Measurements from ENCODE around the gene SMIM32. TPM values are rescaled to one million over a fixed set of nuclear protein-coding genes. Genes with fewer than 3 reads are reported as not detected.

The SMIM32 gene
- total RNA-seq = not detected

DNA sequence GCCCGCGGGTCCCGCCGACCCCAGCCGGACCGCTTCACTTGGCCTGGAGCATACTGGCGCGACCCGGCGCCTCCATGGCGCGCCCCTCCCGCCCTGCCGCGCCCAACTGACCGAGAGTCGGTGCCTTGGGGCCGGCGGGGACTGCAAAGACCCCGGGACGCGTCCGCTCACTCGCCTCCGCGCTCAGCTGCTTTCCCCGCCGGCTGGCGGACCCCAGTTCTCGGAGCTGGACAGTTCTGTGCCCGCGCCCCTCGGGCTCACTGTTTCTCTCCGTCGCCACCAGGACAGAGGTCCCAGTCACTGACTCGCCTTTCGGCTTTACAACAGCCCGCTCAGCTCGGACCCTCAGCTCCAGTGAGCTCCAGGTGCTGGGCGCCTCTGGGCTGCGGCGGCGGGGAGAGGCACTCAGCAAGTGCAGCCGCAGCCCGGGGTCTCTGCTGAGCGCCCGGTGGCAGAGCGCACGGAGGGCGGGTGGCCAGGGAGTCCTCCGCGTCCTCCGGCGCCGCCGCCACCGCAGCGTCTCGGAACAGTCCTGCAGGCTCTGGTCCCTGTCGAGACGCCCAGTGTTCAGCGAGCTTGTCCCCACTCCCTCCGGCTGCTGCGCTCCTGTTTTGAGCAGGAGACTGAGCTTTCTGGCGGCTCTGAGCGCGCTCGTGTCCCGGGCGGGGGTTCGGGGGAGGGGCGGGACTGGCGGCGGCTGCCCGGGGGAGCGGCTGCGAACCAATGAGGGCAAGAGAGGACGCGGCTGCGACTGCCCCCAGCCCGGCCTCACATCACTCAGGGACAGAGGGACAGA is at the start of gene SMIM32:
Gene SMIM32, minus strand, starts transcription at position 637 of the 796 bp plus-strand sequence. CDS start 638 bp downstream, outside the sequence.
- DNase-seq (ENCODE audit: low spot score) = no peak
- peak; percentile 60 for ATAC-seq

DNA sequence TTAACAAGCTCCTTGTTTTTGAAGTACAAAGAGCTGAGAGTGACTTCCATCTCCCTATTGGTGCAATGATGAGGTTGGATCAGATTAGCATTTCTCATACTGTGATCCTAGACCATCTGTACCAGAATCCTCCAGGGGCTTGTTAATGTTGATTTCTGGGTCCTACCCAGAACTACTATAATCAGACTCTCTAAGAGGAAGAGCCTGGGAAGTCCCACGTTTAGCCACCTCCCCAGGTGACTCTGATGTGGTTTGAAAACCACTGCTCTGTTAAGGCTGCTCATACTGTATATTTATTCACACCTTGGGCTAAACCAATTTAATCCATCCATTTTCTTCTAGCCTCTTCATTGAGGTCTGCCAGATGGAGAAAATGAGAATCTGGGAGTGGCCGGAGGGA is 49.6 kb upstream of the SMIM32 start:
- no peak for ATAC-seq
- DNase-seq (ENCODE audit: low spot score) = no peak

DNA sequence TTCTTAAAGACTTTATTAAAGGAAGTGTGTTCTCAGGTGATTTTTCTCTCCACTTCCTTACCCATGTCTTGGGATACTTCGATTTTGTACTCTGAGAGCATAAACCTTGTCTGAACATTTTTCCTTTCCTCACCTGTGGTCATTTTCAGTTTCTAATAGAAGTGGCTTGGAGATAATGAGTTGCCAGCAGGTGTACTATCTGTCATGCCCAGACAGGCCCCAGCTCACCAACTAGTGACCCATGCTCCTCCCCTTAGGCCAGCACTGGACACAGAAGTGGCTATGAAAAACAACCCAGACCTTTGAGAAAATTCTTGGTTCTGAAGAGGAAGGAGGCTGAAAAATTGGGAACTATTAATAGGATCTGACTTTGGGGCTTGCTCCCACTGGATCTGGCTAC is 49.2 kb upstream of the SMIM32 start:
- ATAC-seq (no peak), DNase-seq (ENCODE audit: low spot score) (no peak)

DNA sequence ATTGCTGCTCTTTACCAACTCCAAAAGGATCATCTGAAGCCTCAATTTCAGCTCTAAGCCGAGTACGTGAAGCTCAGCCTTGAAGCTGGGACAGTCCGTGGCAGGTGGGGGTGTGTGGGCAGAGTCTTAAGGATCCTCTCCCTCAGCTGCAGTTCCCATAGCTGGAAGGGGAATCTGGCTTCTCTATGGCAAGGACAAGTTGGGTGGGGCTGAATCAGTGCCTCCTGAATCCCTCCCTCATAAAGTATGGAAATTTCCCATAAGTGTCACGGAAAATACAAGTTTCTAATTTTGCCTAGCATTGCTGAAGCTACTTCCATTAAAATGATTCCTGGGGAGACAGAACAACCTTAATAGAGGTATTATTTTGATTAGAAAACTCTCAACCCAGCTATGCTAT is 47.9 kb upstream of the SMIM32 start:
- no peak for DNase-seq (ENCODE audit: low spot score)
- ATAC-seq = no peak

DNA sequence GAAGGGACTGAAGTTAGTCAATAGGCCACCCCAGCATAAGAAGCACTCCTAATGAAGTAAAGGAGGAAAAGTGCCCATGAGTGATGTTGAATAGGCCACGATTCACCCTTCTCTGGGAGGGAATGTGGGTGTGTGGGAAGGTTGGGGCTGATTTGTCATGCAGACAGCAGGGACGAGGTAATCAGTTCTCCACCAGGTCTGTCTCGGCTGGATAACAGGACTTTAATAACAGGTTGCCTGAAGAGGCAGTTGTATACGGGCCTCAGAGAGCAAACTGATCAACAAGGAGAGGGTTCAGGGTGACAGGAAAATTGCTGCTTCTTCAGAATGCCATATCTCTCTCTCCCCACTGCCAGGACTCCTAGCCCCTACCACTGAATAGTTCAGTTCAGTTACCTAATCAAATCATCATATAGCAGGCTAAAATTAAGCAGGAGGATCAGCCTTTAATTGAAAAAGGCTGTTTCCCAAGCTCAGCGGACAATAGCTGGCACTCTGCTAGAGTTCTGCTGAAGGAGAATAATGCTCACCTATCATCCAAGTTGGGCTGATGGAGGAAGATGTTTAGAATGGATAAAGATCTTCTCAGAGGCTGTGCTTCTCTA is 43.6 kb upstream of the SMIM32 start:
- no peak for DNase-seq (ENCODE audit: low spot score)
- ATAC-seq = no peak

DNA sequence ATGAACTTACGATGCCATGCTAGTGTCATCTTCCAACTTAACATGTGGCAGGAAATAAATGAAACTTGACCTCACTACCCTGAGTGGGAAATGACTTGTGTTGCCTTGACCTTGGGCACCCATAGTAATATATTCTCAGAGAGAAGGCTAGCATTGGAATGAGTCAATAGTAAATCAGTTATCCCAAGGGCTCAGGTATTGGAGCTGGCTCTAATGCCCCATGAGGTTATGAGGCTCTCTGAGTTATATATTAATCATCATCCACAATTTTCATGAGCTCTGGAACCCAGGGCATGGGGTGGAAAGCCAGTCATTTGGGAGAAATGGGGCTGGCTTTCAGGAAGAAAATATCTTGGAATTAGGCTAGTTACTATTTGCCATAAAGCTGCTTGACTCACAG is 42.4 kb upstream of the SMIM32 start:
- ATAC-seq (no peak), DNase-seq (ENCODE audit: low spot score) (no peak)

DNA sequence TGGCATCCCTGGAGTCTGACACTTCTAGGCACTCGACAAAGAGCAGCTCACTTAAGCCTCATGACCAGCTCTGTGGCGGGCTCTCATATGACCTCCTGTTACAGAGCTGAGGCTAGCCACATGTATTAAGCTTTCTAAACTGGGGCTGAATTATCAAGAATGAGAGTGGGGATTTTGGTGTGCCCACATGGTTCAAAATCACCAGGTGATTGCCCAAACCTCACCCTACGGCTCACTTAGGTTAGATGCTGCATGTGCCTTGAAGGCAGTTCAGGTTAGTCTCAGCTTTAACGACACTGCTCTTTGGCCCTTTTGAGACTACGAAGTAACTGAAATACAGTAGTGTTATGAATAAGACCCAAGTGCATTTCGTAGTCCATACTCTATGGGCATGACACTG is 39.4 kb upstream of the SMIM32 start:
- DNase-seq (ENCODE audit: low spot score) (no peak), ATAC-seq (no peak)

DNA sequence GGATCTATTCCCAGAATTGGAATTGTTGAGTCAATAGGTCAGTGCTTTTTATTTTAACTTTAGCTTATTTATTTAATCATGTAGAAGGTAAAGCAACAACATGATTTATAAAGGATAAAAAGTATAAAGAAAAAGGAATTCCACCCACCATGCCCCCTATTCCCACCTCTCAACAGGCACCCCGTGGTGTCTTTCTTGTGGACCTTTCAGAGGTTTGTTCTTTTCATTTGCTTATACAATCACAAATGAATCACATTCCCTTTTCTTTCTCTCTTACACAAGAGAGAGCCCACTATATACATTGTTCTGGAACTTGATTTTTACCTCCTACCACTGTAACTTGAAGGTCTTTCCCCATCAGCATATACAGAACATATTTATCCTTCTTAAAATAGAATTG is 37.2 kb upstream of the SMIM32 start:
- DNase-seq (ENCODE audit: low spot score) (no peak), ATAC-seq (no peak)

DNA sequence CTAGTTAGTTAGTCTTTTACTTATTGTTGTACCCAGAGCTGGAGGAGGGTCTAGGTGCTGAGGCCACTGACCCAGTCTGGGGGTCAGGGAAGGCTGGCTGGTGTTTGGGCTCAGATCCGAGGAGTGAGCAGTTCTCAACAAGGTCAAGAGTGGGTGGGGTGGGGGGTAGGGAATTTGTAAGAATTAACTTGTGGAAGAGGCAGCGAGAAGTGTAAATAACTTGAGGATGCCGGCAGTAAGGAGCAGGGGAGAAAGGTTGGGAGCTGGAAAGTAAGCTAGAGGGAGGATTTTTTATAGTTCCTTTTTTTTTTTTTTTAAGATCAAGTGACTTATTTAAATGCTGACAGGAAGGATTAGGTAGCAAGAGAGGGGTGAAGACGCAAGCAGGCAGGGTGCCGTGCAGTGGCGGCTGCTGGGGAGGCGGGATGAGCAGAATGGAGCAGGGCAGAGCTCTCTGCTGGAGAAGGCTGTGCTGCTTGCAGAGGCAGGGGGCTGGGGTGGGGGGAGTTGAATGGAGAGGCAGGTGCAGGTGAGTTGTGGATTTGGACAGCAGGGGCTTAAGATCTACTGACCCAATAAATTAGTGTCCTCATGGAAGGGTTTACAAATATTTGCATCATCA is 35.3 kb upstream of the SMIM32 start:
- no peak for ATAC-seq

DNA sequence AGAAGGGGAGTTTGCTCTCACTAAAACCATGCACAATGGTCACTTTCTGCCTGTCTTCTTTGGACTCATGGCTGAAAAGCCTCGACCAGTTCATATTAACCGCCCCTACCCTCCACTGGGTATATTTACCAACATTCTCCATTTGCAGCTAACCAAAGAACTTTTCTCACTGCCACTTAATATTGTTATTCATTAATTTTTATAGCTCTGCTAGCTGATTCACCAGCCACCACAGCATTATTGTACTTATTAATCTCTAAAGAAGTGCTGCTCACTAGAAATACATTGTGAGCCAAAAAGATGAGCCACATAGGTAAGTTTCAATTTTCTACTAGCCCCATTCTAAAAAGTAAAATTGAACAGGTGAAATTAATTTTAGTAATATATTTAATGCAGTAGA is 33.4 kb upstream of the SMIM32 start:
- ATAC-seq (no peak), DNase-seq (ENCODE audit: low spot score) (no peak)

More for the DNA sequence above, 35.3 kb upstream of the SMIM32 start:
- no peak for DNase-seq (ENCODE audit: low spot score)

DNA sequence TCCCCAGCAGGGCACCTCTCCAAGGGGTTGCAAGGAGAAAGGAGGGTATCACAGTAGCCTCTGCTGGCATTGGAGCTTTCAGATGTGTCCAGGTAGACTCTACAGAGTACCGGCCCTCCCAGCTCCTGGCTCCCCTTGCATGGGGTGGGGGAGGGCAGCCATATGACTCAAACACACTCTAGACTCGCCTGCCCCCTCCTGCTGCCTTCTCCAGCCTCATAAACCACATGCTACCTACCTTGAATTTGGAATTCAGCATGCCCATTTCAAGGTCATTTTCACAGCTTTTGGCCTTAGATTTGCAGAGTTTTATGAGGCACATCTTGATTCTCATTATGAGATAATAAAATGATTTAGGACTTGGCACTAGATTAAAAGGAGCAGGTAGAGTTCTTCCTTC is 32.8 kb upstream of the SMIM32 start:
- ATAC-seq (no peak), DNase-seq (ENCODE audit: low spot score) (no peak)

DNA sequence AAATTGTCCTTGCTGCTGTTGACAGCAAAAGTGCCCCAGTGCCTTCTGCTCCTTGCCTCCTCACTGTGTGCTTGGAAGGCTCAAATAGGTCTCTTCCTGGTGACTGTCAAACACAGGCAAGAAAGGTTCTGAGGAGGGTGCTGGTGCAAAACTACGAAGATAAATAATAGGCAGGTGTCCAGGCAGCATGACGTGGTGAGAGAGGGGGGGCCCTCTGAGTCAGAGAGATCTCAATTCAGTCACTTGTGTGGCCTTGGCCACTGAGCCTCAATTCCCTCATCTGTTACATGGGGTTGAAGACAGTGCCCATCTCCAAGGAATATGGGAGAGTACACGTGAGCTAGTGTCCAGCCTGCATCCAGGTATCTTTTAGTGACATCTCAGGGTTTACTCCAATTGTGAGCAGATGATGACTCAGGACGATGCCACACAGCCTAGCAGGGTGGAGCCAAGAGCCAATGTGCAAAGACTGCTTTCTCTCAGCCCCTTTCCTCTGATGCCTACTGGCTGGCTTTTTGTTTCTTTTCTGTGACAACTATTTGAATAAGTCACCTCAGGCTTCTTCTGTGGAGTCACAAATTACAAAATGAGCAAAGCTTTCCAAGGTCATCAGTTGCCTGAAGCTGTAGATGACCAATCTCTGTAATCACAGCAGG is 29.7 kb upstream of the SMIM32 start:
- no peak for ATAC-seq
- DNase-seq (ENCODE audit: low spot score) = no peak

DNA sequence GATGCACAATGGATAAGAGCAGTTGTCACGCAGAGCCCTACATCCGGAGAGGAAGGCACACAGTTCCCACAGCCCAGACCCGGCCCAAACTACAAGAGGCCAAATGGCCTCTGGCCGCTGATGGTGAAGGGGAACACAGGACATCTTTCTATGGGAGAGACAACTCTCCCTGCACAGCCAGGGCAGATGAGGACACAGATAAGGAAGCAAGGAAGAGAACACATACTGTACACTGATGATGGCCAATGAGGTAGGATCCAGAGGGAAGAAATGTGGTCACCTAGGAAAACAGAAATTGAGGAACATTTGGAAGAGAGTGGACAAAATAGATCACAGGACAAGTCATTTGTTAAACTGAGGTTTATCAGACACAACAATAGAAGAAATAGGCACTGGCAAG is 28.4 kb upstream of the SMIM32 start:
- ATAC-seq (no peak), DNase-seq (ENCODE audit: low spot score) (no peak)

DNA sequence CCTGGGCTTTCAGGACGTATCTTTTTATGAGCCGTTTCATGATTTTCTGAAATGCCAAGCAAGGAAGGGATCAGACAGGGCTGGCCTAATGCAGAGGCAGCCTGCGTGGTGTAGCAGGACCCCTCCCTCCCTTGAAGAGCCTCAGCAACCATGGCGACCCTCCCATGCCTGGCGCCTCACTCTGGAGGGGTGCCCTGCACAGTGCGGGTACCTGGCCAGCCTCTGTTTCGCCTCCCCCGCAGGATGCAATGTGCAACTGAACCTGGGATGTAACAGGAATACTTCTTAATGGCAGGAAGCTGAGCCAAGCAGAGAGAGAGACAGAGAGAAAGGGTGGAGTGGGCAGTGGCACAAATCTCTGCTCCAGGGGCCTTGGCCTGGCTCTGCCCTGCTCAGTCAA is 23.3 kb upstream of the SMIM32 start:
- ATAC-seq (no peak), DNase-seq (ENCODE audit: low spot score) (no peak)

DNA sequence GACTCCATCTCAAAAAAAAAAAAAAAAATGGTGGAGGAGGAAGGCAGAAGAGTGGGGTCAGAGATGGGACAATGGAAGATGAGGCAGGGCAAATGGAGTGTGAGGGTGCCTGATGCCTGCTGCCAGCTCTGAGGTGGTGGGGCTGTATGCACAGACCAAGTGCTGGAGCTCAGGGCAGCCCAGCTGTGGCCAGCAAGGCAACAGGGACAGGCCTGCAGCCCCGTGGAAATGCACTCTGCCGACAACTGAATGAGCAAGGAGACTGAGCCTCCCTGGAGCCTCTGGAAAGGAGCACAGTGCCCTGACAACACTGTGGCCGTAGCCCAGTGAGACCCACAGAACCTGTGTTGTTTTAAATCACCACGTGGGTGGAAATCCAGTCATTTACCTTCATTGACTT is 22.9 kb upstream of the SMIM32 start:
- DNase-seq (ENCODE audit: low spot score) = no peak

DNA sequence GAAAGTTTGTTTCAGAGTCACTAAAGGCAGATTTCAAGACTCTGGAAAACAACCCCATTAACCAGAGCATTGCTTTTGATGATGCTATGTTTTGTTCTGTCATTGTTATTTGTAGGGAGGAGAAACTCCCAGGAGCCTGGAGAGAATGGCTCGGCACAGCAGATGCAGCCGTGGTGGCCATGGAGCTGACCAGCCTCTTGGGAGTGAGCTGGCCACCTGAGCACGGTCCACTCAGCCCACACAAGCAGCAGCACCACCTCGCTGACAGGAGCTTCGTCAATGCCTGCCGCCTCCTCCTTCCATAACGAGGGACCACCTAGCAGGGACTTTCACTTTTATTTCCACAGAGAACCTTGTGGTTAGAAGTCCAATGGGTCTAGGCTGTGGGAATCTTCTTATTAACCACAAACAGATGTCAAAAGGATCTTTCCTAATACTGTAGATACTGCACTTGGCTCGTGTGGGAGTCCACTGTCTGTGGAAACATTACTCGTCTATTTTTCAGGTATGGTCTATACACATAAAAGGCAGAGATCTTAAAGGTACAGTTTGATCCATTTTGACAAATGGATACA is 21.0 kb upstream of the SMIM32 start:
- ATAC-seq = no peak
- no peak for DNase-seq (ENCODE audit: low spot score)

More for the DNA sequence above, 22.9 kb upstream of the SMIM32 start:
- no peak for ATAC-seq

DNA sequence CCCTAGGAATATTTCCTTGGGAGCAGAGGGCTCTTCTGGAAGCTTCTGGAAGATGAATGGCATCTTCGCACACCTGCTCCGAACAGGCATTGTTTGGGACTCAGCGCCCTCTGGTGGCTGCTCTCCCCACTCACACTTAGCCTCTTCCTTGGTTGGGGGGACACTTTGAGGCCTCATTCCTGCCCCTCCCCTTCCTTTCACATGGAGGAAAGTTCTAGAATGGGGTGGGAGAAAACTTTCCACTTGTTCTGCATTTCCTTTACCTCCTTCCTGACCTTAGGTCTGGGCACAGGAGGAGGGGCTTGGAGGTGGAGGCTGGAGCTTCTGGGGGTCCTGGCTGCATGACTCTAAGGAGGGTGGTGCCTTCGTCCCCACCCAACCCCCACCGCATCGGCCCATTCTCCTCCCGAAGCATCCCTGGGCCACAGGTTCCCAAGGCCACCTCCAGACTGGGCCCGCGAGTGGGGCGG is 19.3 kb upstream of the SMIM32 start:
- ATAC-seq (peak; percentile 92), DNase-seq (ENCODE audit: low spot score) (peak; percentile 65)

DNA sequence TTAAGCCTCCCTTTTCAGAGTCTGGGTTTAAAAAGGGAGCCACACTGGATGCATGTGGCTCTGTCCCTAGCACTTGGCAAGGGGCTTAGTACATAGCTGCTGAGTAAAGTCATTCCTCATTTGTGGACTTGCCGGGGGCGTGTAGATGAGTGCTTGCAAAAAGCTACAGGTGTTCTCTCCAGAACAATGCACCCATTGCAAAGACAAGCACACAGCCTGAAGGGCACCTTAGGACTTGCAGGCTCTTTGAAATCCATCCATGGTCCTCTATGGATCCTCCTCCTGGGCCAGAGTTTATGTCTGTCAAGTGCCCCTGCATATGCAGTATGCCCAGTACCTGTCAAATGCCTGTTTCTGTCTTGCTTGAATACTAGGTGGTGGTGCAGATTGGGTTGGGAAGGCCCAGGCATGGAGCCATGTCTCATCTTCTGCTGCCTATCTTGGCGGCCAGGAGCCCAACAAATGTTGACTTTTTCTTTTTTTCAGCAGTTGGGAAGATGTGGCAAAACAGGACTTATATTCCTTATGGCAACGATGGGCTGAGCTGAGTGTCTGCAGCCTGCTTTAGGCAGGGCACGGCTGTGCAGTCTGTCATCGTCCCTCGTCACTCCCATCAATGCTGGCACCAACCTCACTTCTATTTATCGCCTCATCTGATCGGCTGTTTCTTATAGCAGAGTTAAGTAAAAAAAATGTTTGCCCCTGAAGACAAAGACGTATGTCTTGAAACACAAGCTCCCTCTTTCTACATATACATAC is 18.5 kb upstream of the SMIM32 start:
- DNase-seq (ENCODE audit: low spot score) = no peak
- ATAC-seq = no peak

DNA sequence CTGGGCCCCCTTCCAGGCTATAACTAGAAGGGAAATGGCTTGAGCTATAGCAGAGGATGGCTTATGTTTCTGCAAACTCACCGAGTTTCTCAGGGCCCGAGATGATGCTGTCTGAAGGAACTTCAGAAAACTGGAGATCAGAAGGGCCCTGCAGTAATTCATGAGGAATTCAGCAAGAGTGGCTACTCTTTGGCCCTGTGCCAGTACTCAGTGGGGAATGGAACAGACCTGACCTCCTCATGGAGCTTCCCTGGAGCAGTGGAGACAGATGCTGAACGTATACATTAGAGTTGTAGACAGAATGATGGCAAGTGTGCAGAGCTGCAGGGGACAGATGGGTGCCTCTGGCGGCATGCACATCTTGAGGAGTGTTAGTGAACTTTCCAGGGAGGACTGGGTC is 17.3 kb upstream of the SMIM32 start:
- DNase-seq (ENCODE audit: low spot score) = no peak
- no peak for ATAC-seq

DNA sequence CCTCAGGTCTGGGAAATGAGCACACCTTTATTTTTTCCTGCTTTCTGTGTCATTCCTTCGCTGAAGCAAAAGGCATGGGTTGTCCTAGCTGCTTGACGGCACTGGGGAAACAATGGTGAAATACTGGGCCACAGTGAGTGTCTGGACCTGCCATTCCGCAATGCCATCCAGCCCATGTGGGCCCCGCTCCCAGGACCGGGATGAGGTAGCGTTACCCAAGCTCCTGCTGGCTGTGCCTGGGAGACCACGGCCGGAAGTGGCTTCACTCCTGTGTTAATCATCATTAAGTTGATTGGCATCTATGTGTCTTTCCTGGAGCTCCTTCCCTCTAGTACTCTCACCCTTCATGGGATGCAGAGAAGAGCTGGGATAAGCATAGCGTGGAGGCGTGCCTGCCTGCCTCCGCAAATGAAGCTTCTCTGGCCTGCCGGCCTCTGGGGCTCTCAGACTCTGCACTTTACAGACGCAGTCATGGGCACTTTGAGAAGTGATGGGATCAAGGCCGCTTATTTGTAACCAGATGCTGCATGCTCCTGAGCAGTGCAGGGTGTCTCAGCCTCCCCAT is 16.5 kb upstream of the SMIM32 start:
- DNase-seq (ENCODE audit: low spot score) (no peak), ATAC-seq (no peak)

All from left lobe of liver (tissue), 2 donors.